ENCODE measurements around the gene HRK.
A peak's percentile ranks its signal among the peaks of the same experiment; 100 is the strongest.
"Not testable (repeated sequence)": the region's sequence is repeated elsewhere in the genome, so short reads cannot be mapped to it uniquely, and the experiment has no call there.

Gene HRK

DNA sequence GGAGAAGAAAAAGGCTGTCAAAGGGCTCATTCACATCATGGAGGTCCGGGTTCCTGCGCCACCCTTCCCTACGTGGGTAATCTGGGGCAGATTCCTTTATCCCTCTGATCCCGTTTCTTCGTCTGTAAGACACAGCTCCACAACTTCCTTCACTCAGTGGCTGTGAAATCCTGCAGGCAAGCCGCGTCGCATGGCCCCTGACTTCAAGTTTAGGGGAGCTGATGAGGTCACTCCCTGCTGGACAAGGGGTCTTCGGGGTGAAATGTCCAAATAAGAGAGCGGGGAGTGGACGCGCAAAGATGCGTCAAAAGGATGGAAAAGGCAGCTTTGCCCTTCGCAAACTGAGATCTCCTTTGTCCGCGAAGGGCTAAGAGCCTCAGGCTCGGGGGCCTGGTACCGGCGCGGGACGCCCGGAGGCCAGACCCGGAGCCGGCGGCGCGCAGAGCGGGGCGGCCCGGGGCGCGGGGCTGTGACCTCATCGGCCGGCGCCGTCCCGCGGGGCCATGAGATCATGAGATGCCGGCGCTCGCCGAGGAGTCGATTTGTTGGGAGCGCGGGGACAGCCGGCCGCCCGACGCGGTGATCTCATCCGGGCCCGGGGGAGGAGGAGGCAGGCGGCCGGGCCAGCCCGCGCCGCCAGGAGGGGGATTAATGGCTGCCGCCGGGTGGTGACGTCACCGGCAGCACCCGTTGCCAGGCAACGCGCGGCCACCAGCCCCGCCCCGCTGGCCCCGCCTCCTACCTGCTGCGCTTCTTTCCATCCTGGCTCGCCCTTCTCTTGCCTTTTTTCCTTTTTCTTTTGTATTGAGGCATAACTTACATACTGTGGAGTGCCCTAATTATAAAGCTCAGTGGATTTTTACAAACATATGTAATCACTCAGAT lies 62.1 kb downstream of the HRK start:
- peak; percentile 94 for DNase-seq (ENCODE audit: low read depth)

DNA sequence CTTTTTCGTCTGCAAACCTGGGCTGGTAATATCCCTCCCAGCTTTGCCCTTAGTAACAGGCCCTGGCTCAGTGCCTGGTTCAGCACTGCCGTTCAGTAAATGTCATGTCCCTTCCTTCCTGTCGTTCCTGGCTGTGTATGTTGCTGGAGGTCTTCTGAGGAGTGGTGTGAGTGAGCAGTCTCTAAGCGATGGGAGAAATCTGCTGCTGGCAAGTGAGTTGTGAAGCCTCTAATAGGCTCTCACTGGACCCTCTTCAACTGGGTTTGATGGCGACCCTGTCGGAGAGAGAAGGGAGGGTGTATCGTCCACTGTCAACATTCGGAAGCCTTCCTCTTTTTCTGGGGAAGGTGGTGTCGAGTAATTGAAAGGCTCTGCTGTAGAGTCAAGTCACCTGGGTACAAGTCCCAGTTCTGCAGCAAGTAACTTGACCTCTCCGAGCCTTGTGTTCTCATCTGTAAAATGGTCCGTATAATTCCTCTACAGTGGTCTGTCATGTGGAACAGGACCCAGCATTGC lies 62.8 kb downstream of the HRK start:
- DNase-seq (ENCODE audit: low read depth), result peak; percentile 15

DNA sequence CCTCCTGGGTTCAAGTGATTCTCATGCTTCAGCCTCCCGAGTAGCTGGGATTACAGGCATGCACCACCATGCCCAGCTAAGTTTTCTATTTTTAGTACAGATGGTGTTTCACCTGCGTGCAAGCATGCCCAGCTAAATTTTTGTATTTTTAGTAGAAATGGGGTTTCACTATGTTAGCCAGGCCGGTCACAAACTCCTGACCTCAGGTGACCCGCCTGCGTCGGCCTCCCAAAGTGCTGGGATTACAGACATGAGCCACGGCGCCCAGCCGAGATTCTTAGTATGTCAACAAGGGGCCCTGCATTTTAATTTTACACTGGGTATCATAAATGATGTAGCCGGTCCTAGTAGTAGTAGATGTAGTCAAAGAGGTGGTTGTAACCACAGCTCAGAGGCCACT lies 66.5 kb downstream of the HRK start:
- not testable (repeated sequence) for DNase-seq (ENCODE audit: low read depth)

DNA sequence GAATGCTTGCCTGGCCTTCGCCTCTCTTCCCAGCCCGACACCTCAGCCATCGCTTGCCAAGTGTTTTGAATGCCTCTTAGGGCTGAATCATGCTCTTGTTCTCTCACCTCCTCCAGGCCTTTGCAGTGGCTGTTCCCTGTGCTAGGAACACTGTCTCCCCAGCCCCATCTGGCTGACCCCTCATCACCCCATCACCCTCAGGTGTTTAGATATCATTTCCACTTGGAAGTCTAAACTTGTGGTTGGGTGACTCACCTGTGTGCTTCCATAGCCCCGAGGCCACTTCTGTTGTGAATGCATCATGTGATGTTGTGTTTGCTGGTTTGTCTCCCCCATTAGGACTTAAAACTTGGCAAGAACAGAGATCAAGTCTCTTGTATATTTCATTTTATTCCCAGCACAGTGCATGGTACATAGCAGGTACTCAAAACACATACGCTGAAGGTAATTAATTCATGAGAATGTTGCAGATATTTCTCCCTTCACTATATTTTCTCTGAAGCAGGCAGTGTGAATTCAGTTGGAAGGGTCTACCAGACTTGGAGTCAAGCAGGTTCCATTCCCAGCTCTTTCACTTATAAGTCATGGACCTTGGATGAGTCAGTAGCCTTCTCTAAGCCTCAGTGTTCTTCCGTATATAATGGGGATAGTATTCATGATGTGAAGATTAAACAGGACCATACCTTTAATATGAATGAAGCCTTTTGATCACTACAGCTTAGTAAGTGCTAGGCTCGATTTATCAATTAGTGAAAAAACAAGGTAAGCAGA lies 67.8 kb downstream of the HRK start:
- no peak for DNase-seq (ENCODE audit: low read depth)

DNA sequence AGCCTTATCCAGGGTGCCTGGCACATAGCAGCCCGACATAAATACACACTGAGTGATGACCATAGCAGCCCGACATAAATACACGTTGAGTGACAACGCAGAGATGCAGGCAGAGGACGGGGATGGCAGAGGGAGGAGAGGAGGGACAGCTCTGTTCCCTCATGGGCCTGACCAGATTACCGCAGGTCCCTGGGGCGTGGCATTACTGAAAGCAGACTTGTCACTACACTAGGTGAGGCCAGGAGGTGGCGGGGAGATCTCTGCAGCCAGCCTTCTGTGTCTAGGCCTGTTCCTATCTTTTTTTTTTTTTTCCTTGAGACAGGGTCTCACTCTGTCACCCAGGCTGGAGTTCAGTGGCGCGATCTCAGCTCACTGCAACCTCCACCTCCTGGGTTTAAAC lies 69.0 kb downstream of the HRK start:
- DNase-seq (ENCODE audit: low read depth), result no peak

DNA sequence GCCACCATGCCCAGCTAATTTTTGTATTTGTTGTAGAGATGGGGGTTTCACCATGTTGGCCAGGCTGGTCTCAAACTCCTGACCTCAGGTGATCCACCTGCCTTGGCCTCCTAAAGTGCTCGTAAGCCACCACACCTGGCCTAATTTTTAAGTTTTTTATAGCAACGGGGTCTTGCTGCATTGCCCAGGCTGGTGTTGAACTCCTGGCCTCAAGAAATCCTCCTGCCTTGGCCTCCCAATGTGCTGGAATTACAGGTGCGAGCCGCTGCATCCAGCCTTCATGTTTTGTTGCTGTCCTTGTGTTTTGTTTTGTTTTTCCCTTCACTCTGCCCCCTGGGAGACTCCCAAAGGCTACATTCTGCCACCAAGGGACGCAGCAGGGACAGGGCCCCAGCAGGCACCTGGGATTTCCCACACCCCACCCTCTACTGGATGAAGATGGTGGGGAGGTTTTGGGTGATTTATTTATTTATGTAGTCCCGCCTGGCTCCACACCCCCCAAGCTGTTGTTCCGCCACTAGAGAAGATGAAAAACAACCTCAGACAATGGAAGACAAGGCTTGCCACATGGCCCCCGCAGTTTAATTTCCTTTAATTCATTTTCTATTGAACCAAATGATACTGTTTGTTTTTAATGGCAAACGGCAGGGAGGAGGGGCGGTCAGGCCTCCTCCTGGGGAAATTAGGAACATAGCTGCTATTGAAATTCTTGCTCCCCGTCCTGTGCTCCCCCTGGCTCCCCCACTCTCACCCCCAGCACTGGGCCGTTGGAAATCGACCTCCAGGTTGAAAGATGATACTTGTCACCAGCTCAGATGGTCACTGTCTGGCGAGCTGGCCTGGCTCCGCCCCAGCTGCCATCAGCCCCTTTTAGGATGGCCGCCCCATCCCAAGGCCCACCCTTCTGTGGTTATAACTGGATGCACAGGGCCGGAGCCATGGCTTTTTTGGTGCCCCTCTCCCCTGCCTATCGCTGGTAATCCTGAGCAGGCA lies 72.8 kb downstream of the HRK start:
- DNase-seq (ENCODE audit: low read depth), result no peak

DNA sequence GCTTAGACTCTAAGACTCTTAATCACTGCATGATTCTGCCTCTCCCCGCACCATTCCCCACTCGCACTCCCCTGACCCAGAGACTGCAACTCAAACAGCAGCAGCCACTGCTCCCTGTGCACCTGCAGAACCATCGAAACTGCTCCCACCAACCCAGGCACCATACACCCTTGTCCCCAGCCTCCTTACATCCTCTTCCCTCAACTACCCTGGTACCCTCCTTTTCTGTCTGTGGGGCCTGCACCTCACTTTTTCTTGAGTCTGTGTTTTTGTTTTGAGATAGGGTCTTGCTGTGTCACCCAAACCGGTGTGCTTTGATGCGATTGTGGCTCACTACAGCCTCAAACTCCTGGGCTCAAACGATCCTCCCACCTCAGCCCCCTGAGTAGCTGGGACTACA lies 73.7 kb downstream of the HRK start:
- DNase-seq (ENCODE audit: low read depth), result no peak

DNA sequence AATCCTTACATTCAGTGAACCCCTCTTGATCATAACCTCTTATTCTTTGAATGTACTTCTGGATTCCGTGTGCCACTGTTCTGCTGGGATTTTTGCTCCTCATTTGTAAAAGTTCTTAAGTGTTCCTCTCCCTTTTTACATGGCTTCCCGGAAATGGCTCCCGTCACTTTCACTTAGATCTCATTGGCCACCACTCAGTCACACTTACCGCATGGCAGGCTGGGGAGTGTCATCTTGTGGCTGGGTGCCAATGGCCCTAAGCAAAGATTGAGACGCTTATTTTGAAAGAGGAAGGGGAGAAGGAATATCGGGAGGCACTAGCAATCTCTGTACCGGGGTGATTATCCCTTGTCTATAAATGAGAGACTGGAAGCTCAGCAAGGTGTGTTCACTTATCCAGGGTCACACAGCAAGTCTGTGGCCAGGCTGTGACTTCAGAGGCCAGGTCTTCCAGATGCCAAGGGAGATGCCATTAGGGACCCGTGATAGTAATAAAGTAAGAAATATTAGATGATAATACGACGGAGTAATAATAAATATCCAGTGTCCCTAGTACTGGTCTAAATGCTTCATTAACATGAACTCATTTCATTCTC lies 74.3 kb downstream of the HRK start:
- no peak for DNase-seq (ENCODE audit: low read depth)

All from fibroblast of gingiva (primary cell).